Right hindlimb (tissue), 1 donor: ENCODE results near the gene SLC8B1.
A peak's percentile ranks its signal among the peaks of the same experiment; 100 is the strongest.

Experiments used
- DNase-seq: peaks from one replicate; pipeline ENCODE4 v3.0.0-alpha.2; 2018

Gene SLC8B1

DNA sequence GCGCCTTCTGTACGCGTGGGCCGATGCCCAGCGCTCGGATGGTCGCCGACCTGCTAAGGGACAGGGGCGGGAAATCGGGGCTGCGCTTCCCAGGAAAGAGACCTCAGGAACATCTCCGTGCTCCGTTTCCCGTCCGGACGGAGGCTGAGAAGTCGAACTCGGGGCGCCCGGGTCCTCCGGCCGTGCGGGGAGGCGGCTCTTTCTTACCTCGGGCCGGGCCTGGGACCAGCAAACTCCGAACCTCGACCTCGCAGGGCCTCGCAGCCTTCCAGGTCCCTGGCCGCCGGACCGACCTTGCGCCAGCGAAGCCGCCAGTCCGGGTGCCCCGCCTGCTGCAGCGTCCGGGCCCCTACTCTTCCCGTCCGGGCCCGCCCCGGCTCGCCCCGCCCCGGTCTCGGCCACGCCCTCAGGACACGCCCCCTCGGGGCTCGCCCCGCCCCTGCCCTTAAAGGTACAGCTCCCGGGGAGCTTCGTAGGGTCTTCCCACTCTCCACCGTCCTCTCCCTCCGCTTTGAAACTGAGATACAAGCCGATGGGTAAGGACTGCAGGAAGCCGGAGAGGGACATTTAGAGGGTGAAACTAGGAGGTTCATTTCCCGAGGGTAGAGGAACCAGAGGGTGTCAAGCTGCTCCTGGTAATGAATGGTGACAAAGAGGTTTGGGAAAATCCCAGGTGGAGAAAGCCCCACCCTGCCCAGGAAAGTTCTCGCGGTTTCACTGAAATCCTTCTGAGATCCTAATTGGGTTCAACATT lies at the start of gene SLC8B1:
SLC8B1 (minus strand) TSS at position 324 of the 754 bp plus-strand sequence. CDS start 2,231 bp downstream, outside the sequence.
- peak; percentile 91 for DNase-seq

GRCh38 chr12:113382206-113382605 lies 47.3 kb upstream of the SLC8B1 start:
- DNase-seq: no peak

GRCh38 chr12:113381220-113381619 lies 46.3 kb upstream of the SLC8B1 start:
- DNase-seq: no peak

GRCh38 chr12:113378291-113378690 lies 43.4 kb upstream of the SLC8B1 start:
- DNase-seq: no peak

- DNase-seq: no peak
Observed at GRCh38 chr12:113374823-113375428, 40.0 kb upstream of the SLC8B1 start.

GRCh38 chr12:113373969-113374368 lies 39.1 kb upstream of the SLC8B1 start:
- DNase-seq: no peak

- no peak for DNase-seq
Observed at GRCh38 chr12:113373440-113373839, 38.5 kb upstream of the SLC8B1 start.

DNA sequence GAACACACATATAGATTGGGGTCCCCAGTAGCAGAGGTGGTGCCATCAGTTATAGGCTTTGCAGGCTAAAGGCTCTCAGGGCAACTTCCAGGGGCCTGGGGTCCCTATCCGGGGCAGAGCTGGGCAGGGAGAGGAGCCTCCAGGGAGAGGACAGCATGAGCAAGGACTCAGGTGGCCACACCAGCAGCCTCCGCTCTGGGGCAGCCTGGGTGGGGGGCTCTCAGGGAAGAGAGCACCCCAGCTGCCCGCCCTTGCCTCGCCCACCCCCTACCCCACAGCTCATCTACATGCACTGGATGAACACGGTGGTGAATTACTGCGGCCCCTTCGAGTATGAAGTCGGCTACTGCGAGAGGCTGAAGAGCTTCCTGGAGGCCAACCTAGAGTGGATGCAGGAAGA lies 37.5 kb upstream of the SLC8B1 start:
- DNase-seq: no peak

GRCh38 chr12:113371808-113372207 lies 36.9 kb upstream of the SLC8B1 start:
- no peak for DNase-seq

DNA sequence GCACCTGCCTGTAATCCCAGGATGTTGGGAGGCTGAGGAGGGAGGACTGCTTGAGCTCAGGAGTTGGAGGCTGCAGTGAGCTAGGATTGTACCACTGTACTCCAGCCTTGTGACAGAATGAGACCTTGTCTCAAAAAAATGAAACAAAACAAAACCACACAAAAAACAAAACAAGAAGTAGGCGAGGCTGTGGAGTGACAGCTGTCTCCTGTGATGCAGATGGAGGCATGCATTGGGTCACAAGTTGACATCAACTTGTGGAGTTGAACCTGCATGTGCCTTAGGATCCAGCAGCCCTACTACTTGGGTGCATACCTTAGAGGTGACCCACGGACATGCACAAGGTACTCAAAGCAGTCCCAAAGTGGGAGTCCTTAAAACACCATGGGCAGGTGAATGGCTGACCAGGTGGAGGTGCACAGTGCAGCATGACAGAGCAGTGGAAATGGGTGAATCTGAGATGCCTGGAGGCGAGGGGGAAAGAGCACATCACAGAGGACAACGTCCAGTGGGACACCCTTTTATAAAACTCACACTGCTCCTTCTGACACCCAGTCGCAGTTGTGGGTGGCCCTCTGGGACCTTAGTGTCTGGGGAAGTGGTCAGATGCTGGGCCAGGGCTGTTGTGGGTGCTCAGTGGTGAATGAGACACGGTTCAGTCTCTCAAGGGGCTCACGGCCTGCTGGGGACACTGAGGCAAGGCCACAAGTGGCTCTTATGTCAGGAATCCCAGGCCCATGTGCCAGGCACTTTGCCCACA lies 36.2 kb upstream of the SLC8B1 start:
- no peak for DNase-seq

DNA sequence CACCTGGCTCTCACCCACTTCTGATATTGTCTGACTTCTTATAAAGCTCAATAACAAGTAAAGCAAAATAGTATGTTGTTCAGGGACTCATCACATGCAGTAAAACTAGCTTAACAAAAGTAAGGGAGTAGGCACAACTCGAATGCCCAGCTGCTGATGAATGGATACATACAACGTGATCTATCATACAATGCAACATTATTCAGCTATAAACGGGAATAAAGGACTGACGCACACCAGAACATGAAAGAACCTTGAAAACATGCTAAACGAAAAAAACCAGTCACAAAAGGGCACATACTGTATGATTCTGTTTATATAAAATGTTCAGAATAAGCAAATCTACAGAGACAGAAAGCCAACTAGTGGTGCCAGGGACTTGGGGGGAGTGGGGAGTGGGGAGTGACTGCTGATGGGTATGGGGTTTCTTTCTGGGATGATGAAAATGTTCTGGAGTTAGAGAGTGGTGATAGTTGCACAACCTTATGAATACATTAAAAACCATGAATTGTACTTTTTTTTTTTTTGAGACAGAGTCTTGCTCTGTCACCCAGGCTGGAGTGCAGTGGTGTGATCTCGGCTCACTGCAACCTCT lies 34.6 kb upstream of the SLC8B1 start:
- DNase-seq: no peak

DNA sequence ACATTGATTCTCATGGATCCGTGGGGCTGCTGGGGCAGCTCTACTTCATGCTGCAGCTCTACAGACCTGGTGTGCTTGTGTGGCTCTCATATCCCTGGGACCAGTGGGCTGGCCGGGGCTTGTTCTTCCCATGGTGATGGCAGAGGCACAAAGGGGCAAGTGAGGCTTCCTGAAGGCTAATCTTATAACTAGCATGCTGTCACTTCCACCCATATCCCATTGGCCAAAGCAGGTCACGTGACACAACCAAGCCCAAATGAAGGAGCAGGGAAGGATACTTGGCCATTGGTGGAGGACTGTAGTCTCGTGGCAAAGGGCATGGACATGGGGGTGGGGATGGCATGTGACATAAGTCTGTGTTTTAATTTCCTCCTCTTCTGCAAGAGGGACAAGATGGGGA lies 33.4 kb upstream of the SLC8B1 start:
- DNase-seq: no peak

GRCh38 chr12:113366827-113367226 lies 31.9 kb upstream of the SLC8B1 start:
- DNase-seq: no peak

DNA sequence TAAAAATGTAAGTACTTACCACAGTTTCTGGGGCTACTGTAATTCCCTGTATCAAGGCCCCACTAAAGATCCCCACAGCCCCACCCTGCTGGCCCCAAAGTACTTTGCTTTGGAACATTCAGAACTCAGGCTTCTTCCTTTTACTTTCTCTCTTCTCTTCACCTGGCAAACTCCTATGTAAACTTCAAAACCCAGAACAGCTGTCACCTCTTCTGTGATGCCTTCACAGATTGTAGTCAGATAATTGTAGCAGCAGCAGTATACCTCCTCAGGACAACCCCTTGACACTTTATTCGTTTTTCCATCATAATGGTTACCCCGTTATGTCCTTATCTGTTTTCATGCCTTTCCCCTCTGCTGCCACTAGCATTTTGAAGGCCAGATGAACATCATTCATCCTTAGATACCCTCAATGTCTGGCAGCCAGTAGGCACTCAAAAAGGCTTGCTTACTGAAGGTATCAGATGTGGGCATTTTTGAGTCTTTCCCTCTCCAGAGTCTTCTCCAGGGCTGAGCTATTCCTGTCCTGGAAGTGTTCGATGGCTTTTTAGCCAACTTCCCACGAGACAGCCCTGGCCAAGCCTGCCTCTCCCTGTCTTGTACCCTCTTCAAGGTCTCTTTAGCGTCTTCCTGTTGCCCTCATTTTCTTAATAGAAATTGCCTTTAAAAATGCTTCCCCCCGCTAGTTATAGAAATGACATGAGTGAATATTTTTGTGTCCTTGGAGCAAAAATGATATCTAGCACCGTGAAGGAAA lies 30.9 kb upstream of the SLC8B1 start:
- no peak for DNase-seq

GRCh38 chr12:113364698-113365097 lies 29.8 kb upstream of the SLC8B1 start:
- no peak for DNase-seq

- DNase-seq: no peak
Observed at GRCh38 chr12:113361574-113362370, 26.9 kb upstream of the SLC8B1 start.

GRCh38 chr12:113359939-113360748 lies 25.2 kb upstream of the SLC8B1 start:
- DNase-seq: no peak

DNA sequence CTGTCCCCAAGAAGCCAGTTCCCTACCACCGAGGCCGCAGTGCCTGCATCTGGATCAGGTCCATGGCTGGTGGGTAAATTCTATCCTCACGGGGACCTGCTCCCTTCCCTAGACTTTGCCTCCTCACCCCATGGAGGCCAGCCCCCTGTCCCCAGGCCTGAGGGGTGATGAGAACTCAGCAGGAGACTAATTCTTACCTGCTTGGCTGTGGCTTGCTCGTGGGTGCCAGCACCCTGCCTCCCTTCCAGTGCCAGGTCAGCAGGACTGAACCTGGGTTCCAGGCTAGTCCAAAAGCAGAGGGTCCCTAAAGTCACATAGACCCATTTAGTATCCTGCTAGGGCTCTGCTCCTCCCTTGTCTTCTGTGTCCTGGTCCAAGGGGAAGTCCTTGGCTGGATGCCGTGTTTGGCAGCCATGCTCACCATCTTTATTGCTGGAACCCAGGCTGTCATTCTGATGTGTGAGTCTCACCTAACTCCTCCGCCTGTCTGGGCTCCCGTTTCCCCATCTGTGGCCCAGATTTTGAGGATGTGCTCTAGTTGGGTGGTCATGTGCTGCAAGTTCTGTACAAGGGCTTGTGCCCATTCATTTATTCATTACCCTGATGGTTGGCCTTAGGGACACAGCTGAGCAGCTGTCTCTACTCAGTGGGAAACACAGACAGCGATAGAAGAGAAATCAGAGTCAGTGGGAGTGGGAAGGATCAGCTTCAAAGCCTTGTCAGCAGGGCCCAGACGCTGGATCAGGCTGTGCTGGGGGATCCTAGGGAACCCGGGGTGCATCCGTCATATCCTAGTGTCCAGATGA lies 24.4 kb upstream of the SLC8B1 start:
- peak; percentile 49 for DNase-seq

GRCh38 chr12:113358381-113359132 lies 23.6 kb upstream of the SLC8B1 start, which contains the start of gene PLBD2:
Gene PLBD2, plus strand, starts transcription at chr12:113358587. Its CDS starts 14 bp downstream, at chr12:113358601.
- peak; percentile 96 for DNase-seq
